Panc1 (cell line): ENCODE measurements around the gene PAX4.

Source experiments
- REST ChIP-seq, 2 experiments: IDR thresholded peaks; 2 replicates each; pipeline ENCODE4 v1.6.1; 2011 to 2012; ENCODE audit warnings: low read depth in 2 of 2, control low read depth in 1 of 2, low read length in 1 of 2, mild to moderate bottlenecking in 1 of 2, moderate library complexity in 1 of 2; ENCODE audit not compliant: insufficient read depth in 1 of 2
- SIN3A ChIP-seq: IDR thresholded peaks from 2 replicates; pipeline ENCODE4 v1.6.1; 2012; ENCODE audit warnings: low read depth, mild to moderate bottlenecking, low read length, moderate library complexity, borderline replicate concordance; ENCODE audit not compliant: insufficient read depth
- TCF7L2 ChIP-seq: IDR thresholded peaks from 2 replicates; pipeline ENCODE4 v1.6.1; 2011; ENCODE audit warnings: mild to moderate bottlenecking, low read depth, low read length, inconsistent platforms
- TF ChIP-seq, protein P1 (sequence below): fragments of 450-650 bp; IDR thresholded peaks from 2 replicates; pipeline ENCODE4 v1.5.1; 2017; ENCODE audit warnings: mild to moderate bottlenecking

- TF ChIP-seq, protein P1, sequence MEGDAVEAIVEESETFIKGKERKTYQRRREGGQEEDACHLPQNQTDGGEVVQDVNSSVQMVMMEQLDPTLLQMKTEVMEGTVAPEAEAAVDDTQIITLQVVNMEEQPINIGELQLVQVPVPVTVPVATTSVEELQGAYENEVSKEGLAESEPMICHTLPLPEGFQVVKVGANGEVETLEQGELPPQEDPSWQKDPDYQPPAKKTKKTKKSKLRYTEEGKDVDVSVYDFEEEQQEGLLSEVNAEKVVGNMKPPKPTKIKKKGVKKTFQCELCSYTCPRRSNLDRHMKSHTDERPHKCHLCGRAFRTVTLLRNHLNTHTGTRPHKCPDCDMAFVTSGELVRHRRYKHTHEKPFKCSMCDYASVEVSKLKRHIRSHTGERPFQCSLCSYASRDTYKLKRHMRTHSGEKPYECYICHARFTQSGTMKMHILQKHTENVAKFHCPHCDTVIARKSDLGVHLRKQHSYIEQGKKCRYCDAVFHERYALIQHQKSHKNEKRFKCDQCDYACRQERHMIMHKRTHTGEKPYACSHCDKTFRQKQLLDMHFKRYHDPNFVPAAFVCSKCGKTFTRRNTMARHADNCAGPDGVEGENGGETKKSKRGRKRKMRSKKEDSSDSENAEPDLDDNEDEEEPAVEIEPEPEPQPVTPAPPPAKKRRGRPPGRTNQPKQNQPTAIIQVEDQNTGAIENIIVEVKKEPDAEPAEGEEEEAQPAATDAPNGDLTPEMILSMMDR = no peak
- TF ChIP-seq REST (IDR thresholded peaks at IDR 0.05; ENCODE audit: insufficient read depth in 1 of 2, low read depth in 2 of 2, low read length in 1 of 2) (no peak), SIN3A (no peak), TCF7L2 (no peak)
Measured at GRCh38 chr7:127591591-127591990, 26.4 kb downstream of the PAX4 start.
